Right lobe of liver (tissue), 6 donors: ENCODE measurements around the gene TNRC6C. TPM values are rescaled to one million over a fixed set of nuclear protein-coding genes. Genes with fewer than 3 reads are reported as not detected.

Source experiments
- ATAC-seq, 4 donors: fragments of 200-7000 bp; cut with Tn5 transposase; one replicate each; pipeline ENCODE4 v1.9.1; 2020; ENCODE audit warnings: mild to moderate bottlenecking in 4 of 4, moderate library complexity in 4 of 4
- DNase-seq, 3 donors: peaks; one replicate each; pipeline ENCODE4 v3.0.0-alpha.2; 2020
- H3K27ac ChIP-seq, 3 donors: fragments of 200-600 bp; one replicate each; pipeline ENCODE4 v1.8.0; 2022
- H3K27me3 ChIP-seq, 2 donors: fragments of 200-600 bp; one replicate each; pipeline ENCODE4 v1.8.0; 2022
- H3K36me3 ChIP-seq, 4 donors: fragments of 200-600 bp; sonication (generic) in 1 of 4; one replicate each; pipeline versions ENCODE4 v1.5.1 to v1.8.0; 2017 to 2022; ENCODE audit warnings: control low read depth in 1 of 4
- H3K4me1 ChIP-seq, 4 donors: fragments of 200-600 bp; sonication (generic) in 1 of 4; one replicate each; pipeline versions ENCODE4 v1.5.1 to v1.8.0; 2017 to 2022; ENCODE audit warnings: control low read depth in 1 of 4
- H3K4me3 ChIP-seq, 3 donors: fragments of 200-600 bp; one replicate each; pipeline ENCODE4 v1.8.0; 2022
- H3K9me3 ChIP-seq, 4 donors: fragments of 200-600 bp; sonication (generic) in 1 of 4; one replicate each; pipeline versions ENCODE4 v1.5.1 to v1.8.0; 2017 to 2022; ENCODE audit warnings: control low read depth in 1 of 4
- POLR2A ChIP-seq: fragments of 450-650 bp; IDR thresholded peaks from one replicate; pipeline ENCODE4 v1.6.1; 2017; ENCODE audit warnings: antibody characterized with exemption, mild to moderate bottlenecking
- WGBS: methylation state at CpG from one replicate; pipeline ENCODE4 v1.1.6; 2018; ENCODE audit warnings: low coverage, low lambda C conversion rate; ENCODE audit not compliant: insufficient coverage; ENCODE audit errors: missing lambda C conversion rate; 5-methylcytosine and 5-hydroxymethylcytosine counted together
- intact Hi-C, 2 donors: fragments of 100-400 bp; cut with DNase I; formaldehyde crosslinking; loops; one replicate each; pipeline versions ENCODE4 v1.11.2 to v1.14.1; 2022
- total RNA-seq, 6 experiments: library from RNA; depleted of rRNA in 2 of 6; stranded (reverse); fragments of >200 nt in 2 of 6; fragmentation: NEBNext Ultra II Directional in 3 of 6; extraction: Animal tissue kit (Norgen Biotek cat#: 25700) in 3 of 6; gene quantifications; one replicate each; pipeline versions ENCODE4 v1.1.0 to v1.2.4, GENCODE V29; 2016 to 2023
- TF ChIP-seq, protein P1 (sequence below), 4 donors: fragments of 200-600 bp in 3 of 4; fragments of 450-650 bp in 1 of 4; IDR thresholded peaks; one replicate each; pipeline versions ENCODE4 v1.5.1 to v1.8.0; 2016 to 2022; ENCODE audit warnings: antibody characterized with exemption in 4 of 4, mild to moderate bottlenecking in 2 of 4
- donor health status: DM: no; HTN: yes; CAD: no.
- donor health status: DM: no; HTN: no; CAD: no.
- donor health status: DM: no; HTN: no; CAD: no.
- donor health status: DM: no; HTN: yes; CAD: no.
- donor health status: DM: no; HTN: yes; CAD: no.

The TNRC6C gene
- total RNA-seq, 6 experiments from 2014 or later = 1.9 to 10.6 (median 7.7) TPM

- Histone ChIP-seq H3K4me3 (no peak overlapping the region), H3K36me3 (peaks cover 0 to 40% (median 7%) of the 10 kb centered on the region in 4 donors), H3K9me3 (no peaks in the 10 kb centered on the region), H3K27ac (no peak overlapping the region), H3K4me1 (no peaks in the 10 kb centered on the region), H3K27me3 (no peaks in the 10 kb centered on the region)
- 70% methylated on average over 5 of the region's 5 CpGs for WGBS
- intact Hi-C loops = no loop called here
- TF ChIP-seq, protein P1, sequence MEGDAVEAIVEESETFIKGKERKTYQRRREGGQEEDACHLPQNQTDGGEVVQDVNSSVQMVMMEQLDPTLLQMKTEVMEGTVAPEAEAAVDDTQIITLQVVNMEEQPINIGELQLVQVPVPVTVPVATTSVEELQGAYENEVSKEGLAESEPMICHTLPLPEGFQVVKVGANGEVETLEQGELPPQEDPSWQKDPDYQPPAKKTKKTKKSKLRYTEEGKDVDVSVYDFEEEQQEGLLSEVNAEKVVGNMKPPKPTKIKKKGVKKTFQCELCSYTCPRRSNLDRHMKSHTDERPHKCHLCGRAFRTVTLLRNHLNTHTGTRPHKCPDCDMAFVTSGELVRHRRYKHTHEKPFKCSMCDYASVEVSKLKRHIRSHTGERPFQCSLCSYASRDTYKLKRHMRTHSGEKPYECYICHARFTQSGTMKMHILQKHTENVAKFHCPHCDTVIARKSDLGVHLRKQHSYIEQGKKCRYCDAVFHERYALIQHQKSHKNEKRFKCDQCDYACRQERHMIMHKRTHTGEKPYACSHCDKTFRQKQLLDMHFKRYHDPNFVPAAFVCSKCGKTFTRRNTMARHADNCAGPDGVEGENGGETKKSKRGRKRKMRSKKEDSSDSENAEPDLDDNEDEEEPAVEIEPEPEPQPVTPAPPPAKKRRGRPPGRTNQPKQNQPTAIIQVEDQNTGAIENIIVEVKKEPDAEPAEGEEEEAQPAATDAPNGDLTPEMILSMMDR (IDR thresholded peaks at IDR 0.05) = no peak
- TF ChIP-seq POLR2A = no peak
- DNase-seq (no peak), ATAC-seq (no peak)
These were observed 142.6 kb downstream of the TNRC6C start for GRCh38 chr17:78101112-78101511.

DNA sequence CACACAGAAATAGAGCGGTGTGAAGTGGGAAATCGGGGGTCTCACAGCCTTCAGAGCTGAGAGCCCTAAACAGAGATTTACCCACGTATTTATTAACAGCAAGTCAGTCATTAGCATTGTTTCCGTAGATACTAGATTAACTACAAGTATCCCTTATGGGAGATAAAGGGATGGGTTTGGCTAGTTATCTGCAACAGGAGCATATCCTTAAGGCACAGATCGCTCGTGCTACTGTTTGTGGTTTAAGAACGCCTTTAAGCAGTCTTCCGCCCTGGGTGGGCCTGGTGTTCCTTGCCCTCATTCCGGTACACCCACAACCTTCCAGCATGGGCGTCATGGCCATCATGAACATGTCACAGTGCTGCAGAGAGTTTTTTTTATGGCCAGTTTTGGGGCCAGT is 143.0 kb downstream of the TNRC6C start:
- intact Hi-C loops = no loop called here
- Histone ChIP-seq H3K36me3 (peaks cover 0 to 37% (median 7%) of the 10 kb centered on the region in 4 donors), H3K27me3 (no peaks in the 10 kb centered on the region), H3K4me3 (no peak overlapping the region), H3K4me1 (no peaks in the 10 kb centered on the region), H3K9me3 (no peaks in the 10 kb centered on the region), H3K27ac (no peak overlapping the region)
- ATAC-seq (no peak), DNase-seq (no peak)
- 96% methylated on average over 9 of the region's 10 CpGs for WGBS
- TF ChIP-seq POLR2A = no peak
- TF ChIP-seq, protein P1 (IDR thresholded peaks at IDR 0.05) = no peak

DNA sequence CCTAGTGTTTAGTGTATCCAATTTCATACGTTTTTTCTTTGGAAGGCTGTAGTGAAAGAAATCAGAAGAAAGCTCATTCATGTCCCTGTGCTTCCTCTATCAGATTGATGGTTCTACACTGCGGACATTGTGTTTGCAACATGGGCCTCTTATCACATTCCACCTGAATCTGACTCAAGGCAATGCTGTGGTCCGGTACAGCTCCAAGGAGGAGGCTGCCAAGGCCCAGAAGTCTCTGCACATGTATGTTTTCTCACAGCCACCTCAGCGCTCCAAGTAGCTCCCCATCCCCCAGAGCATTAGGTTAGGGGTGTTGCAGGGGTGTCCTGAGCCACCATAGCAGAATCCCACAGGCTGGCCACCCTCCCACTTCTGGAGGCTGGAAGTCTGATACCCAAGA is 144.8 kb downstream of the TNRC6C start:
- Histone ChIP-seq H3K27ac (no peak overlapping the region), H3K4me1 (no peaks in the 10 kb centered on the region), H3K4me3 (no peak overlapping the region), H3K27me3 (no peaks in the 10 kb centered on the region), H3K9me3 (no peaks in the 10 kb centered on the region), H3K36me3 (peaks cover 0 to 24% (median 4%) of the 10 kb centered on the region in 4 donors)
- DNase-seq (no peak), ATAC-seq (no peak)
- intact Hi-C loops = no loop called here
- no peak for TF ChIP-seq POLR2A
- TF ChIP-seq, protein P1 (IDR thresholded peaks at IDR 0.05) = no peak
- WGBS = 69% methylated on average over 2 of the region's 4 CpGs

GRCh38 chr17:78104540-78104941 is 146.0 kb downstream of the TNRC6C start:
- Histone ChIP-seq H3K27me3 (no peaks in the 10 kb centered on the region), H3K27ac (no peak overlapping the region), H3K4me1 (no peaks in the 10 kb centered on the region), H3K36me3 (peaks cover 0 to 12% (median 4%) of the 10 kb centered on the region in 4 donors), H3K4me3 (no peak overlapping the region), H3K9me3 (no peaks in the 10 kb centered on the region)
- WGBS = no CpG with 5 or more reads among the region's 28 CpGs
- intact Hi-C loops = no loop called here
- ATAC-seq = peak in 1 of 4 donors; percentile 33
- no peak for DNase-seq
- no peak for TF ChIP-seq POLR2A
- TF ChIP-seq, protein P1 (IDR thresholded peaks at IDR 0.05) = no peak

DNA sequence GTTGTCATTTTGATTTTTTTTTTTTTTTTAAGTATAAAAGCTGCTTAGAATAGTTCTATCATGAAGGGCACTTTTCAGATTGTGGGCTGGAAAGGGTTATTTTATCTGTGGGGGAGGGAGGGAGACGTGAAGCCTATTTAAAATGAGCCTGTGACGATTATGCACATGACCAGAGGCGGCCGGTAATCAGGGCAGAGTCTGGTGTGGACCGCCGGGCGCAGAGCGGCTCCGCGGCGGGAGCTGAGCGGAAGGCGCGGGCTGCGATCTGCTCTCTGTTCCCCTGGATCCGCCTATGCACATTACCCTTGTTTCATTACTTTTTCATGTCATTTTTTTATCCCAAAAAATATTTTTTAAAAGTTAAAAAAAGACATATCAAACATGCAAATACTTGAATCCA is 146.6 kb downstream of the TNRC6C start:
- Histone ChIP-seq H3K36me3 (peaks cover 0 to 12% (median 4%) of the 10 kb centered on the region in 4 donors), H3K27ac (no peak overlapping the region), H3K4me3 (no peak overlapping the region), H3K27me3 (no peaks in the 10 kb centered on the region), H3K9me3 (no peaks in the 10 kb centered on the region), H3K4me1 (no peaks in the 10 kb centered on the region)
- WGBS = 83% methylated on average over 12 of the region's 16 CpGs
- ATAC-seq = no peak
- intact Hi-C loops = no loop called here
- DNase-seq = no peak
- TF ChIP-seq, protein P1 (IDR thresholded peaks at IDR 0.05) = no peak
- TF ChIP-seq POLR2A = no peak
